ENCODE measurements around the gene SRGN.
A peak's percentile ranks its signal among the peaks of the same experiment; 100 is the strongest.

Gene SRGN

GRCh38 chr10:69047111-69047832, 40.6 kb upstream of the SRGN start:
- TF ChIP-seq CTCF (IDR thresholded peaks at IDR 0.05; ENCODE audit: extremely low read depth, missing control alignments), result no peak
- DNase-seq (ENCODE audit: low spot score), result no peak

DNA sequence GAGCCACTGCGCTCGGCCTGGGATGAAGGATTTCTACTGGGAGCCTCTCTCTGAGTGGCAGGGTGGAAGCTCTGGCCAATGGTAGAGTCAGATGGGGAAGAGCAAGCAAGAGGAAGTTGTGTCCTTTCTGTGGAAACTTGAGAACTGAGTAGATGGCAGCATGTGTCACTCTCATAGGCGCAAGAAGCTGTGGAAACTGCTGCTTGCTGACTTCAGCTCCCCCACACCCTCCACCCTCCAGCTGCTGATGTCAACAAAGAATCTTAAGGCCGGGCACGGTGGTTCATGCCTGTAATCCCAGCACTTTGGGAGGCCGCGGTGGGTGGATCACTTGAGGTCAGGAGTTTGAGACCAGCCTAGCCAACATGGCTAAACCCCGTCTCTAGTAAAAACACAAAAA, 39.8 kb upstream of the SRGN start:
- DNase-seq (ENCODE audit: low spot score), result no peak
- no peak for TF ChIP-seq CTCF (IDR thresholded peaks at IDR 0.05; ENCODE audit: extremely low read depth, missing control alignments)

- TF ChIP-seq CTCF (IDR thresholded peaks at IDR 0.05; ENCODE audit: extremely low read depth, missing control alignments), result no peak
- no peak for DNase-seq (ENCODE audit: low spot score)
Observed at GRCh38 chr10:69049566-69049961, 38.3 kb upstream of the SRGN start.

GRCh38 chr10:69051303-69051702, 36.6 kb upstream of the SRGN start:
- no peak for TF ChIP-seq CTCF (IDR thresholded peaks at IDR 0.05; ENCODE audit: extremely low read depth, missing control alignments)
- peak; percentile 66 for DNase-seq (ENCODE audit: low spot score)

GRCh38 chr10:69051710-69052487, 36.0 kb upstream of the SRGN start:
- no peak for DNase-seq (ENCODE audit: low spot score)
- TF ChIP-seq CTCF (IDR thresholded peaks at IDR 0.05; ENCODE audit: extremely low read depth, missing control alignments), result no peak

- no peak for TF ChIP-seq CTCF (IDR thresholded peaks at IDR 0.05; ENCODE audit: extremely low read depth, missing control alignments)
- DNase-seq (ENCODE audit: low spot score), result no peak
Observed at GRCh38 chr10:69052736-69053135, 35.2 kb upstream of the SRGN start.

- no peak for TF ChIP-seq CTCF (IDR thresholded peaks at IDR 0.05; ENCODE audit: extremely low read depth, missing control alignments)
- no peak for DNase-seq (ENCODE audit: low spot score)
Observed at GRCh38 chr10:69055241-69055640, 32.7 kb upstream of the SRGN start.

Data from GM20000 (cell line).